GM12872 (cell line): ENCODE results near the gene ZC3H7A.

Experiments
- CTCF ChIP-seq: IDR thresholded peaks from 3 replicates; pipeline ENCODE4 v1.5.1; 2011; ENCODE audit warnings: low read depth, mild to moderate bottlenecking, low read length, moderate library complexity; ENCODE audit not compliant: insufficient read depth

Gene ZC3H7A

DNA sequence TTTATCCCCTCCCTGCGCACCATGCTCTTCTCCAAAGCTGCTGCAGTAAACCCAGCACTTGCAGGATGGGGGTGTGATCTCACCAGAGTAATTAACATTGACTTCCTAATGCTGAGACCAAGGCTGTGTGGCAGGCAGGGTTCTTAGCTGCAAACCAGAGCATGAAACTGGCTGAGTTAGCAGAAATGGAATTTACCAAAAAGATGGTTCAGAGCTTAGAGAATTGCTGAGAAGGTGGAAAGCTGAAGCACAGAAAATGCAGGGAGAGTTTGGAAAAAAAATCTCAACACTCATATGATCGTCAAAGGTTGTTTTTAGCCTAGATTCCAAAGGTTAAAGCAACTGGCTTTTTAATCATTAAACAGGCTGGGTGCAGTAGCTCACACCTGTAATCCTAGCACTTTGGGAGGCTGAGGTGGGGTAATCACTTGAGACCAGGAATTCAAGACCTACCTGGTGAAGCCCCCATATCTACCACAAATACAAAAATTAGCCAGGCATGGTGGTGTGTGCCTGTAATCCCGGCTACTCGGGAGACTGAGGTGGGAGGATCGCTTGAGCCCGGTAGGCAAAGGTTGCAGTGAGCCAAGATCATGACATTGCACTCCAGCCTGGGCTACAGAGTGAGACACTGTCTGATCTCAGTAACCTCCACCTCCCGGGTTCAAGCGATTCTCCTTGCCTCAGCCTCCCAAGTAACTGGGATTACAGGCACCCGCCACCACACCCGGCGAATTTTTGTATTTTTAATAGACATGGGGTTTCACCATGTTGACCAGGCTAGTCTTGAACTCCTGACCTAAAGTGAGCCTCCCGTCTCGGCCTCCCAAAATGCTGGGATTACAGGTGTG is 48.4 kb downstream of the ZC3H7A start:
- TF ChIP-seq CTCF = no peak

GRCh38 chr16:11747949-11748403 is 49.1 kb downstream of the ZC3H7A start:
- TF ChIP-seq CTCF = no peak

DNA sequence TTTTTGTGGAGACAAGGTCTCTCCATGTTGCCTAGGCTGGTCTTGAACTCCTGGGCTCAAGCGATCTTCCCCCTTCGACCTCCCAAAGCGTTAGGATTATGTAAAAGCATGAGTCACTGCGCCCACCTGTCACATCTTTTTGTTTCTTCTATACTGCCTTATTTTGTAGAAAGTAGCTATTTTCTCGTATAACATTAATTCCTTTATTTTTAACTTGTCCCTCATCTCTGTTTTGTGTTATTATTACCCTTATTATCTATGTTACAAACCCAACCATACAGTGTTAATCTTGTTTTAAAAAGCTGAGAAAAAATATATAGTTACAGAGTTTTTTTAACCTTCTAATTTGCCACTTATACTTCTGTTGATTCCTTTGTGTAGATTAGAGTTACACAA is 53.0 kb downstream of the ZC3H7A start:
- TF ChIP-seq CTCF = no peak

DNA sequence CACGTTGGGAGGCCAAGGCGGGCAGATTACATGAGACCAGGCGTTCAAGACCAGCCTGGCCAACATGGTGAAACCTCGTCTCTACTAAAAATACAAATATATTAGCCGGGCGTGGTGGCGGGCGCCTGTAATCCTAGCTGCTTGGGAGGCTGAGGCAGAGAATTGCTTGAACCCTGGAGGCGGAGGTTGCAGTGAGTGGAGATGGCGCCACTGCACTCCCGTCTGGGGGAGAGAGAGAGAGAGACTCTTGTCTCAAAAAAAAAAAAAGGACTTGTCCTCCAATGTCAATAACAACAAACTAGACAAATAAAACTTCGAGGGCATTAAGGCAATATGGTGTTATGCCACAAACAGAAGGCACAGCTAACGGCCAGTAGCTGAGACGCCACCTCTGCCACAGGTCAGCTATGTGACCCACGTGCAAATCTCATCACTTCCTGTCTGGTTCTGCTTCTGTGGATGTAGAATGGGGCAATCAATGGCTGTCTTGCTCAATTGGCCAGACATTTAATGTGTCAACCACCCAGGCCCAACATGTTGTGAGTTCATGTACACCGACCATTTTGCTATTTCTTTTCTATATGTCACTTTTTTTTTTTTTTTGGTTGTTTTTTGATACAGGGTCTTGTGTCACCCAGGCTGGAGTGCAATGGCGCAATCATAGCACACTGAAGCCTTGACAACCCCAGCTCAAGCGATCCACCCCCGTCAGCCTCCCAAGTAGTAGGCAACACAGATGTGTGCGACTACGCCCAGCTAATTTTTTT is 53.6 kb downstream of the ZC3H7A start:
- TF ChIP-seq CTCF = no peak

GRCh38 chr16:11742536-11743307 is 54.3 kb downstream of the ZC3H7A start, which contains the start of gene TXNDC11:
TXNDC11 (minus strand) TSS chr16:11742857; CDS start chr16:11742730, 127 bp downstream.
- TF ChIP-seq CTCF = no peak

DNA sequence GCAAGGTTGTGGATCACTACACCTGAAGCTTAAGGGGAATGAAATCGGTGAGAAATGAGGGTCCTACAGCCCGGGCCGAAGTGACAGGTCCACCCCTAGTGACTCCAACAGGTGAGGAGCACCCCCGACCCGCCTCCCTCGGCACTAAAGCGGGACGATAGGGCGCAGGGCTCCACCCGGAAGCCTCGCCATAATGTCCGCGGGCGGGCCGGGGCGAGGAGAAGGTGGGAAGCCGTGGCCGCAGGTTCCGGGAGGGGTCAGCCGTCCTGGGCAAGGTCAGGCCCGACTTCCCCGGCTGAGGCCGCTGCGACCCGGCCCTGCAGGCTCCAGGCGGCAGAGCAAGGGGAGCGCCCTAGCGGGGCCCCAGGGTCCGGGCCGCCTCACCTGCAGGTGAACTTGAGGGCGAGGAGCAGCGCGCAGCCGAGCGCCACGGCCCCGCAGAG is 54.9 kb downstream of the ZC3H7A start:
- no peak for TF ChIP-seq CTCF

DNA sequence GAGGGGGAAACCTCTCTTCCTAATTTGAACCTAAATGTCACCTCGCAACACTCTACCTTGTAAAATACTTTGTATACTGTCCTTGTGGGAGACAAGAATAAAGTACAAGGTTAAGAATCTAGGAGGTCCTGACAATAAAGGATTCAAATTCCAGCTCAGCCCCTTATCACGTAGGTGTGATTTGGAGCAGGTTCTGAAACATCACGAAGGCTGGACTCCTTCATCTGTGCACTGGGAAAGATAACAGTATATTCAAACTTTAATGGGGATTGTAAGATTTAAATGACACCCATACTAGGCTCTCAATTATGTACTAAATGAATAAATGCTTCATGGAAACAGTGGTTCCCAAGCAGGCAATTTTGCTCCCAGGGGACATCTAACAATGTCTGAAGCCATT is 56.5 kb downstream of the ZC3H7A start:
- TF ChIP-seq CTCF = no peak
